HepG2 (cell line): ENCODE measurements around the gene ANXA6. TPM values are rescaled to one million over a fixed set of nuclear protein-coding genes. Genes with fewer than 3 reads are reported as not detected.

ENCODE experiments used
- ATAC-seq: fragments of 200-7000 bp; cut with Tn5 transposase; 3 replicates; pipeline ENCODE4 v1.9.1; 2020; ENCODE audit warnings: mild to moderate bottlenecking, moderate library complexity
- BruUV-seq: library from RNA; stranded (reverse); fragments of 400-500 nt; replicated peaks from 2 replicates; lab custom pipeline; 2021; lab: Mats Ljungman, UMichigan
- CTCF ChIA-PET: fragments of 300-600 bp; formaldehyde crosslinking; extraction: SDS; loops from one replicate; lab custom pipeline; 2021; ENCODE audit warnings: low total read pairs, inconsistent platforms, low intra/inter-chr PET ratio; lab: Yijun Ruan, JAX
- POLR2A ChIA-PET: fragments of 350-600 bp; sonication (Branson Sonifier 250); formaldehyde crosslinking; loops from one replicate; lab custom pipeline; 2020; ENCODE audit warnings: antibody characterized with exemption, inconsistent platforms; lab: Yijun Ruan, JAX
- DNase-seq: peaks from one replicate; pipeline ENCODE4 v3.0.0-alpha.2; 2015; ENCODE audit warnings: low spot score
- FAIRE-seq: peaks from 3 replicates; lab custom pipeline; 2011; peaks lifted over from hg19 to GRCh38; lab: Jason Lieb, UNC
- H2AFZ ChIP-seq: one replicate; pipeline ENCODE4 v1.6.1; 2011; ENCODE audit warnings: low read length, inconsistent platforms
- H3K27ac ChIP-seq: fragments of 300-600 bp; 3 replicates; pipeline ENCODE4 v1.8.0; 2011; ENCODE audit warnings: mixed run types, mild to moderate bottlenecking, mixed read lengths, low read length, inconsistent platforms; ENCODE audit not compliant: insufficient read depth; ENCODE audit errors: extremely low read length
- H3K27me3 ChIP-seq, 2 experiments: fragments of 200-600 bp in 1 of 2; 2 replicates in 1 of 2; 3 replicates in 1 of 2; pipeline versions ENCODE4 v1.6.0 to v1.8.0; 2011; ENCODE audit warnings: low read length in 2 of 2, mild to moderate bottlenecking in 2 of 2, moderate library complexity in 2 of 2, inconsistent platforms in 1 of 2; ENCODE audit not compliant: insufficient read depth in 2 of 2, control insufficient read depth in 1 of 2
- H3K36me3 ChIP-seq, 2 experiments: fragments of 200-600 bp in 1 of 2; replicated peaks in 1 of 2; 2 replicates in 1 of 2; 3 replicates in 1 of 2; pipeline versions ENCODE4 v1.5.1 to v1.8.0; 2011; ENCODE audit warnings: low read length in 2 of 2, inconsistent platforms in 1 of 2; ENCODE audit not compliant: insufficient read depth in 2 of 2, control insufficient read depth in 1 of 2
- H3K4me1 ChIP-seq: 2 replicates; pipeline ENCODE4 v1.5.1; 2012; ENCODE audit warnings: low read length, inconsistent platforms; ENCODE audit not compliant: insufficient read depth
- H3K4me2 ChIP-seq: 2 replicates; pipeline ENCODE4 v1.6.0; 2011; ENCODE audit warnings: low read depth, low read length, inconsistent platforms
- H3K4me3 ChIP-seq, 3 experiments: fragments of 200-600 bp in 1 of 3; sonication (generic), shearing (Covaris generic) in 1 of 3; replicated peaks in 1 of 3; 2 replicates each; pipeline ENCODE4 v1.5.1; 2011 to 2016; ENCODE audit warnings: low read length in 3 of 3, inconsistent platforms in 2 of 3, low read depth in 2 of 3, mild to moderate bottlenecking in 2 of 3, control low read depth in 1 of 3, mixed read lengths in 1 of 3; ENCODE audit not compliant: insufficient read depth in 1 of 3
- H3K79me2 ChIP-seq: one replicate; pipeline ENCODE4 v1.6.1; 2011; ENCODE audit warnings: low read length, inconsistent platforms; ENCODE audit not compliant: insufficient read depth
- H3K9ac ChIP-seq: 2 replicates; pipeline ENCODE4 v1.6.0; 2011; ENCODE audit warnings: mild to moderate bottlenecking, low read depth, low read length, inconsistent platforms; ENCODE audit not compliant: insufficient read depth
- H3K9me3 ChIP-seq: 2 replicates; pipeline ENCODE4 v1.5.1; 2012; ENCODE audit warnings: mild to moderate bottlenecking, low read length
- H4K20me1 ChIP-seq: 2 replicates; pipeline ENCODE4 v1.6.0; 2011; ENCODE audit warnings: inconsistent platforms, mild to moderate bottlenecking, low read length, moderate library complexity; ENCODE audit not compliant: insufficient read depth
- BRF2 ChIP-seq: sonication (generic); formaldehyde crosslinking; IDR thresholded peaks from 2 replicates; pipeline ENCODE4 v1.8.1; 2022; ENCODE audit warnings: mild to moderate bottlenecking, missing genetic modification reagents
- FOXJ3 ChIP-seq: sonication (generic); formaldehyde crosslinking; IDR thresholded peaks from 2 replicates; pipeline ENCODE4 v1.4.0; 2020; ENCODE audit warnings: missing genetic modification reagents, mild to moderate bottlenecking, borderline replicate concordance
- KLF11 ChIP-seq: IDR thresholded peaks from 2 replicates; pipeline ENCODE4 v1.6.1; 2016; ENCODE audit warnings: missing compliant biosample characterization
- MBD4 ChIP-seq: IDR thresholded peaks from 2 replicates; pipeline ENCODE4 v1.6.1; 2012; ENCODE audit warnings: low read length, inconsistent platforms, borderline replicate concordance
- NR2F6 ChIP-seq, 2 experiments: IDR thresholded peaks; 2 replicates each; pipeline ENCODE4 v1.6.1; 2016; ENCODE audit warnings: antibody characterized with exemption in 1 of 2, mild to moderate bottlenecking in 1 of 2
- NR3C1 ChIP-seq: sonication (generic); formaldehyde crosslinking; IDR thresholded peaks from 2 replicates; pipeline ENCODE4 v1.4.0; 2020; ENCODE audit warnings: missing genetic modification reagents
- POLR2G ChIP-seq: fragments of 200-400 bp; formaldehyde crosslinking; IDR thresholded peaks from 2 replicates; pipeline ENCODE4 v1.6.1; 2018; ENCODE audit warnings: mild to moderate bottlenecking, low read depth, low read length, moderate library complexity
- PTBP1 ChIP-seq: fragments of 200-400 bp; formaldehyde crosslinking; IDR thresholded peaks from 2 replicates; pipeline ENCODE4 v1.6.1; 2018; ENCODE audit warnings: low read length, low read depth; ENCODE audit not compliant: poor library complexity, severe bottlenecking
- REXO4 ChIP-seq: sonication (generic); formaldehyde crosslinking; IDR thresholded peaks from 2 replicates; pipeline ENCODE4 v1.8.0; 2022; ENCODE audit warnings: missing genetic modification reagents, mild to moderate bottlenecking, borderline replicate concordance
- SIN3A ChIP-seq: IDR thresholded peaks from 2 replicates; pipeline ENCODE4 v1.6.1; 2011; ENCODE audit warnings: low read depth, mild to moderate bottlenecking, control low read depth, low read length, borderline replicate concordance
- UBTF ChIP-seq: sonication (generic); formaldehyde crosslinking; IDR thresholded peaks from 2 replicates; pipeline ENCODE4 v1.4.0; 2020; ENCODE audit warnings: mild to moderate bottlenecking, missing genetic modification reagents
- ZNF430 ChIP-seq: sonication (generic); formaldehyde crosslinking; IDR thresholded peaks from 2 replicates; pipeline ENCODE4 v1.9.0; 2021; ENCODE audit warnings: mild to moderate bottlenecking, missing genetic modification reagents
- ZNF615 ChIP-seq: sonication (generic); formaldehyde crosslinking; IDR thresholded peaks from 2 replicates; pipeline ENCODE4 v1.5.0; 2020; ENCODE audit warnings: mild to moderate bottlenecking, missing genetic modification reagents, borderline replicate concordance
- ZNF747 ChIP-seq: sonication (generic); formaldehyde crosslinking; IDR thresholded peaks from 2 replicates; pipeline ENCODE4 v1.8.1; 2023; ENCODE audit warnings: missing genetic modification reagents, mild to moderate bottlenecking, borderline replicate concordance
- WGBS: methylation state at CpG from one replicate; pipeline ENCODE4 v1.1.6; 2017; ENCODE audit warnings: low lambda C conversion rate; 5-methylcytosine and 5-hydroxymethylcytosine counted together
- in situ Hi-C: cut with HindIII; loops from 2 replicates; pipeline ENCODE4 v1.10.0; 2017; ENCODE audit warnings: low pct_unique_long_range_greater_than_20kb; ENCODE audit not compliant: extremely low pct_ligation_motif_present
- intact Hi-C: fragments of 100-400 bp; cut with micrococcal nuclease; formaldehyde crosslinking; loops from one replicate; pipeline ENCODE4 v1.10.0; 2022; ENCODE audit not compliant: unreplicated experiment
- polyA plus RNA-seq, 8 experiments: library from polyadenylated mRNA; depleted of rRNA in 3 of 8; stranded (reverse) in 7 of 8; unstranded in 1 of 8; fragments of >200 nt; fragmentation: Illumina TruSeq in 4 of 8; extraction: Trizol in 4 of 8; gene quantifications; 2 replicates each; pipeline versions ENCODE4 v1.2.1 to v1.2.3, GENCODE V29; 2011 to 2016; ENCODE audit warnings: low read depth in 4 of 8, missing spikeins in 1 of 8, mixed read lengths in 1 of 8; ENCODE audit not compliant: insufficient read depth in 1 of 8
- total RNA-seq, 5 experiments: library from RNA; depleted of rRNA; stranded (reverse); fragments of >200 nt; fragmentation: Illumina TruSeq; extraction: Trizol; gene quantifications; 2 replicates each; pipeline ENCODE4 v1.2.3, GENCODE V29; 2016; ENCODE audit warnings: low read depth in 1 of 5

ANXA6 gene
- total and polyA plus RNA-seq, 2 of the 13 experiments (the other 11 are each of a cell fraction or from before 2014, with no cell fraction given) = 103 to 125 TPM

GRCh38 chr5:151153300-151153699 lies 4.3 kb downstream of the ANXA6 start (continued):
- TF ChIP-seq NR2F6 (IDR thresholded peaks at IDR 0.05) (no peak), NR2F6 (CRISPR knock-in tag; IDR thresholded peaks at IDR 0.05) (no peak), FOXJ3 (CRISPR knock-in tag) (no peak), BRF2 (no peak), ZNF615 (CRISPR knock-in tag) (no peak), UBTF (CRISPR knock-in tag) (no peak), REXO4 (CRISPR knock-in tag) (no peak), MBD4 (no peak), KLF11 (no peak), POLR2G (no peak), ZNF747 (CRISPR knock-in tag) (no peak), ZNF430 (CRISPR knock-in tag) (no peak)

GRCh38 chr5:151151793-151152192 lies 5.8 kb downstream of the ANXA6 start:
- BruUV-seq = no TSS peak
- ChIA-PET CTCF (no interaction called here), POLR2A (no interaction called here)
- TF ChIP-seq NR3C1 (CRISPR knock-in tag) (no peak), SIN3A (no peak), PTBP1 (no peak)
- FAIRE-seq (no peak), ATAC-seq (no peak), DNase-seq (no peak)
- WGBS = 91% methylated on average over 5 of the region's 5 CpGs
- in situ Hi-C loops = no loop called here
- Histone ChIP-seq H3K27ac (no peak overlapping the region), H3K9me3 (no peaks in the 10 kb centered on the region), H3K9ac (no peak overlapping the region), H3K79me2 (peaks cover 36% of the 10 kb centered on the region), H4K20me1 (no peaks in the 10 kb centered on the region; the same call in 1 of the 2 replicates), H3K36me3 (peaks cover 7 to 12% of the 10 kb centered on the region in 2 experiments), H3K4me1 (peaks cover 50% of the 10 kb centered on the region), H3K4me3 (no peak overlapping the region), H3K4me2 (no peak overlapping the region), H3K27me3 (no peaks in the 10 kb centered on the region), H2AFZ (no peak overlapping the region)
- intact Hi-C loops = no loop called here
